HCT116 (cell line): ENCODE data around the gene ALOX5AP.

Experiments
- CTCF ChIP-seq, 3 experiments: fragments of 200-600 bp in 1 of 3; sonication (generic) in 1 of 3; IDR thresholded peaks in 2 of 3; conservative IDR thresholded peaks in 1 of 3; 2 replicates each; pipeline ENCODE4 v1.5.1; 2012 to 2017; ENCODE audit warnings: low read depth in 2 of 3, low read length in 2 of 3, antibody characterized with exemption in 1 of 3, borderline replicate concordance in 1 of 3, control low read depth in 1 of 3, mild to moderate bottlenecking in 1 of 3, mixed read lengths in 1 of 3, mixed run types in 1 of 3, moderate library complexity in 1 of 3; ENCODE audit not compliant: insufficient read depth in 1 of 3
- ZNF274 ChIP-seq: fragments of 200-500 bp; sonication (Bioruptor generic); IDR thresholded peaks from 2 replicates; pipeline ENCODE4 v1.6.1; 2014; ENCODE audit warnings: mild to moderate bottlenecking, low read depth, low read length, inconsistent platforms

GRCh38 chr13:30790592-30790991, 55.2 kb downstream of the ALOX5AP start:
- TF ChIP-seq CTCF (IDR thresholded peaks at IDR 0.05 in 2 of 3, conservative IDR thresholded peaks at IDR 0.05 in 1 of 3; ENCODE audit: borderline replicate concordance in 1 of 3, insufficient read depth in 1 of 3, low read depth in 2 of 3, low read length in 2 of 3) (no peak), ZNF274 (no peak)
